ENCODE data around the gene PDE4D. TPM values are rescaled to one million over a fixed set of nuclear protein-coding genes. Genes with fewer than 3 reads are reported as not detected.

The PDE4D gene
- total and polyA plus RNA-seq, 12 donors: 1.2 to 18.9 (median 2.1) TPM

GRCh38 chr5:59446356-59446755, 447.2 kb downstream of the PDE4D start:
- no peaks in the 10 kb centered on the region for H3K4me1 ChIP-seq (replicated peaks in 1 of 2)
- TF ChIP-seq, protein P1, sequence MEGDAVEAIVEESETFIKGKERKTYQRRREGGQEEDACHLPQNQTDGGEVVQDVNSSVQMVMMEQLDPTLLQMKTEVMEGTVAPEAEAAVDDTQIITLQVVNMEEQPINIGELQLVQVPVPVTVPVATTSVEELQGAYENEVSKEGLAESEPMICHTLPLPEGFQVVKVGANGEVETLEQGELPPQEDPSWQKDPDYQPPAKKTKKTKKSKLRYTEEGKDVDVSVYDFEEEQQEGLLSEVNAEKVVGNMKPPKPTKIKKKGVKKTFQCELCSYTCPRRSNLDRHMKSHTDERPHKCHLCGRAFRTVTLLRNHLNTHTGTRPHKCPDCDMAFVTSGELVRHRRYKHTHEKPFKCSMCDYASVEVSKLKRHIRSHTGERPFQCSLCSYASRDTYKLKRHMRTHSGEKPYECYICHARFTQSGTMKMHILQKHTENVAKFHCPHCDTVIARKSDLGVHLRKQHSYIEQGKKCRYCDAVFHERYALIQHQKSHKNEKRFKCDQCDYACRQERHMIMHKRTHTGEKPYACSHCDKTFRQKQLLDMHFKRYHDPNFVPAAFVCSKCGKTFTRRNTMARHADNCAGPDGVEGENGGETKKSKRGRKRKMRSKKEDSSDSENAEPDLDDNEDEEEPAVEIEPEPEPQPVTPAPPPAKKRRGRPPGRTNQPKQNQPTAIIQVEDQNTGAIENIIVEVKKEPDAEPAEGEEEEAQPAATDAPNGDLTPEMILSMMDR (IDR thresholded peaks at IDR 0.05): no peak
- intact Hi-C loops (cut with DNase I): no loop called here
- no peaks in the 10 kb centered on the region for H3K9me3 ChIP-seq (replicated peaks in 1 of 3)
- no peaks in the 10 kb centered on the region for H3K27me3 ChIP-seq
- H3K27ac ChIP-seq: no peak overlapping the region
- no peak overlapping the region for H3K4me3 ChIP-seq
- WGBS, 4 donors: 25 to 46% (median 38%) methylated on average over 2 of the region's 2 CpGs
- no peak for DNase-seq
- no peaks in the 10 kb centered on the region for H3K36me3 ChIP-seq (replicated peaks in 1 of 2)

GRCh38 chr5:59445741-59446140, 447.8 kb downstream of the PDE4D start:
- Histone ChIP-seq H3K4me1 (replicated peaks in 1 of 2) (no peaks in the 10 kb centered on the region), H3K27me3 (no peaks in the 10 kb centered on the region), H3K36me3 (replicated peaks in 1 of 2) (no peaks in the 10 kb centered on the region), H3K9me3 (replicated peaks in 1 of 3) (no peaks in the 10 kb centered on the region), H3K27ac (no peak overlapping the region), H3K4me3 (no peak overlapping the region)
- TF ChIP-seq, protein P1 (IDR thresholded peaks at IDR 0.05): no peak
- TF ChIP-seq POLR2A (IDR thresholded peaks at IDR 0.05): no peak
- no peak for DNase-seq
- WGBS, 4 donors: 94 to 98% (median 96%) methylated on average over 1 of the region's 1 CpG
- intact Hi-C loops (cut with DNase I): no loop called here

GRCh38 chr5:59439303-59439702, 454.2 kb downstream of the PDE4D start:
- Histone ChIP-seq H3K9me3 (replicated peaks in 1 of 3) (no peaks in the 10 kb centered on the region), H3K4me1 (replicated peaks in 1 of 2) (no peaks in the 10 kb centered on the region), H3K36me3 (replicated peaks in 1 of 2) (no peaks in the 10 kb centered on the region), H3K4me3 (no peak overlapping the region), H3K27ac (no peak overlapping the region), H3K27me3 (no peaks in the 10 kb centered on the region)
- intact Hi-C loops (cut with DNase I): no loop called here
- TF ChIP-seq POLR2A (IDR thresholded peaks at IDR 0.05): no peak
- TF ChIP-seq, protein P1 (IDR thresholded peaks at IDR 0.05): no peak
- 88 to 95% (median 92%) methylated on average over 3 of the region's 3 CpGs for WGBS, 4 donors
- no peak for DNase-seq

DNA sequence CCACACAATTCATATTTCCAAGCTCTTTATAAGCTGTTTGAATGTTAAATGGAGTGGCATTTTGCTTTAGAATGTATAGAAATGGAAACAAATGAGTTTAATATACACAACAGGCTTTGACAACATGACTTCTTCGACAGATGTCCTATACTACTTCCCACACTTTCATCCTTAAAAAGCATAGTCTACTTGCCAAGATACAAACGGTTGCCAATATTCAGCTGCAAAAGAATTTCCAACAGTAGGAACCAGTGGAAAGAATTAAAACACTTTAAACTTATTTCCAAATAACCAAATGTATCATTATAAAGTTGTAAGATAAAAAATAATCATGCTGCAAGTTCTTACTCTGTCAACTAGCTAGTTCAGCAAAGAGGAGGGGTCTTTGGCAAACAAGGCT, 456.4 kb downstream of the PDE4D start:
- WGBS, 4 donors: 56 to 72% (median 64%) methylated on average over 2 of the region's 2 CpGs
- Histone ChIP-seq H3K9me3 (replicated peaks in 1 of 3) (no peaks in the 10 kb centered on the region), H3K36me3 (replicated peaks in 1 of 2) (no peaks in the 10 kb centered on the region), H3K27ac (no peak overlapping the region), H3K4me1 (replicated peaks in 1 of 2) (no peaks in the 10 kb centered on the region), H3K27me3 (no peaks in the 10 kb centered on the region), H3K4me3 (no peak overlapping the region)
- DNase-seq: no peak
- TF ChIP-seq POLR2A (IDR thresholded peaks at IDR 0.05): no peak
- TF ChIP-seq, protein P1 (IDR thresholded peaks at IDR 0.05): no peak
- intact Hi-C loops (cut with DNase I): no loop called here
